NCI-H2081 (cell line): ENCODE measurements around the gene PGA4.
A peak's percentile ranks its signal among the peaks of the same experiment; 100 is the strongest.
"Not testable (repeated sequence)": the region's sequence is repeated elsewhere in the genome, so short reads cannot be mapped to it uniquely, and the experiment has no call there.

Experiments used
- DNase-seq, 2 experiments: peaks; one replicate each; lab custom pipeline; 2025; lab: John Stamatoyannopoulos, UW

The PGA4 gene

GRCh38 chr11:61222047-61222446 lies at the start of gene PGA4:
TSS of gene PGA4 (plus strand) at chr11:61222347. CDS start at chr11:61222401, 54 bp downstream.
- not testable (repeated sequence) for DNase-seq

- no peak for DNase-seq
Measured at GRCh38 chr11:61172356-61172755, 49.8 kb upstream of the PGA4 start.

DNA sequence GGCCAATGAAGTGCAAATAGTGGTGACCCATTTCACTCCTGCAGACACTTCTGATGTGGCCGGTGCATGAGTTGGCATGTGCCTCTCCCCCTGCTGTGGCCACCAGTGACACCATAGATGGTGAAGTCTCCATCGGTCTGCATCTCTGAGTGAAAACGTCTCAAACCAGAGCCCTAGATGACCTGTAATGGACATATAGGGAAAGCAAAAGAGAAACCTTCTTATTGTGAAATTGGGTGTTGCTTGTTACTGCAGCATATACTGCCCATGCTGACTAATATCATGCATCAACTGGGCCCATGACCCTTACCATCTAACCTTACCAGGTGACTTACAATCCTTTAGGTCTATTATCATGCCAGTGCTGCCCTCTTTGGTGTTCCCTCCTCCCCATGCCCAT lies 49.3 kb upstream of the PGA4 start:
- DNase-seq: no peak

GRCh38 chr11:61173456-61173855 lies 48.7 kb upstream of the PGA4 start:
- no peak for DNase-seq

DNA sequence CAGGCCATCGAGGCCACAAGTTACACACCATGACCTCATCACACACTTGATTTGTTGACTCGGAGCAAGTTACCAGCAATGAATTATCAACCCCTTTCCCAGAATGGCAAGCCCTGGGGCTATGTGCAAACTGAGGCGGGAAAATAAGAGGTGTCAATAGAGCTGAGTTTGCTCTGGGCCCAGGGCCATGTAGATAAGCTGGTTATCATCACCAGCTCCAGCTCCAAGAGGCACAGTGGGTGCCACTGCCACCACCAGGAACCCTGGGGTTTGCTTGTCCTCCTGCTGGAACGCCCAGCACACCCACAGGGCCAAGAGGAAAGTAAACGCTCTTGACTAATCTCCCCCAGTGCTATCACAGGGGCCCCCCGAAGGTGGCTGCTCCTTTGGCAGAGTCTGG lies 47.9 kb upstream of the PGA4 start:
- peak; percentile 17 to 43 for DNase-seq

- DNase-seq: no peak
Measured at GRCh38 chr11:61174949-61175348, 47.2 kb upstream of the PGA4 start.

- no peak for DNase-seq
Measured at GRCh38 chr11:61176446-61176845, 45.7 kb upstream of the PGA4 start.

DNA sequence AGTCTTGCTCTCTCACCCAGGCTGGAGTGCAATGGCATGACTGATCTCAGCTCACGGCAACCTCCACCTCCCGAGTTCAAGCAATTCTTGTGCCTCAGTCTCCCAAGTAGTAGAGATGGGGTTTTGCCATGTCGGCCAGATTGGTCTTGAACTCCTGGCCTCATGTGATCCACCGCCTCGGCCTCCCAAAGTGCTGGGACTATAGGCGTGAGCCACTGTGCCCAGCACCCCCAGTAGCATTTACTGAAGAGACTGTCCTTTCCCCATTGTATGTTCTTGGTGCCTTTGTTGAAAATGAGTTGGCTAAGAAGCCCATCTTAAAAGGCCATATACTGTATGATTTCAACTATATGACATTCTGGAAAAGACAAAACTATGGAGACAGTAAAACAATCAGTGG lies 41.9 kb upstream of the PGA4 start:
- DNase-seq: not testable (repeated sequence)

GRCh38 chr11:61181489-61181888 lies 40.7 kb upstream of the PGA4 start:
- DNase-seq: no peak

DNA sequence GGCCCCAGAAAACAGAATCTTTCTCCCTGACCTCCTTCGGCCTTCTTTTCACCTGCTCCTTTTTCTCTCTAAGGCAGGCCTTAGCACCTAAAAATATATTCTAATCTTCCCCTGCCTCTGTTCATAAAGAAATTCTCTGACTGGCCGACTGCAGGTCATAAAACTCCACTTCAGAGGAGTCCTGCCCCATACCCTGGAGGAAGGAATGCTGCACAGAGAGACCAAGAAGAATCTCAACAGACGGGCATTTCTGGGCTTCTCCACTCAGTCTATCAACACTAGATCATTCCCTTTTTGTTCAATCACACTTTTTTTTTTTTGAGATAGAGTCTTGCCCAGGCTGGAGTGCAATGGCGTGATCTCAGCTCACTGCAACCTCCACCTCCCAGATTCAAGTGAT lies 38.5 kb upstream of the PGA4 start:
- no peak for DNase-seq

GRCh38 chr11:61186504-61186903 lies 35.6 kb upstream of the PGA4 start:
- DNase-seq: no peak

GRCh38 chr11:61187505-61188130 lies 34.5 kb upstream of the PGA4 start:
- peak; percentile 77 to 83 for DNase-seq

DNA sequence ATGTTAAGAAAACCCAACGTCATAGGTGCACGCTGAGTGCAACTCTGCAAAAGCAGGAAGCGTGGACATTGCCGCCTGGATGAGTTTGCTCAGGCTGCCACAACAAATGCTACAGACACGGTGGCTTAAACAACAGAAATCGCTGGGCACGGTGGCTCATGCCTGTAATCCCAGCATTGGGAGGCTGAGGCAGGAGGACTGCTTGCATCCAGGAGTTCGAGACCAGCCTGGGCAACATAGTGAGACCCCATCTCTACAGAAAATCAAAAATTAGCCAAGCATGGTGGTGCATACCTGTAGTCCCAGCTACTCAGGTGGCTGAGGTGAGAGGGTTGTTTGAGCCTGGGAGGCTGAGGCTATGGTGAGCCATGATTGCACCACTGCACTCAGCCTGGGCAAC lies 32.2 kb upstream of the PGA4 start:
- no peak for DNase-seq

DNA sequence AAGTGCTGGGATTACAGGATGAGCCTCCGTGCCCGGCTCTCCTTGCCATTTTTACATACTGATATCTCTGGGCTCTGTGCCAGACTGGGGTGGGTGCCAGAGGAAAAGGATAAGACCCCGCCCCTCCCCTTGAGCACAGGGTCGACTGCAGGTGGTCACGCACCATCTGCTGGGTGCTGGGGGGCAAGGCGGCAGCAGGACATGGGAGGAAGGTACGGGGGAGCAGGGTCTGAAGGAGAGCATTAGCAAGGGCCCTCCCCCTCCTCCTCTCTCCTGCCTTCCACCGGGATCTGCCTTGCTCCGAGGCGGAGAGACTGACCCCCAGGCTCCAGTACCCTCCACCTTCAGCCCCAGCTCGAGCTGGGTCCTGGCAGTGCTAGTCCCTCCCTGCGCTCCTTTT lies 28.6 kb upstream of the PGA4 start:
- DNase-seq: peak; percentile 18 to 24

DNA sequence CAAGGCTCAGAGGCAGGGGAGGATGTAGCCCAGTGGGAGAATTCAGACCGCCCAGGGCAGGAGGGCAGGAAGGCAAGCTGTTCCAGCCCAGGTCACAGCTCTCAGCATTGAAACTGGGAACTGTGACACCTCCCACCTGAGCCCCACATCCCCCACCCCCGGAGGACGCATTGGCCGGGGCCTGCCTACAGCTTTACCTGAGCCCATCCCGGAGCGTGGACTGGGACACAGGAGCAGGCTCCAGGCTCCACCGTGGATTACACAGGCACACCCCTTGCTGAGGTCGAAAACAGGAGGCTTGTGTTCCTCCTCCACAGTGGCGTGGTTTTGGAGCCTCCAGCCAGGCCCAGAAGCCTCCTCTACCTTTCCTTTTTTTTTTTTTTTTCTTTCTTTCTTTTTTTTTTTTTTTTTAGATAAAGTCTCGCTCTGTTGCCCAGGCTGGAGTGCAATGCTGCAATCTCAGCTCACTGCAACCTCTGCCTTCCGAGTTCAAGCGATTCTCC lies 27.9 kb upstream of the PGA4 start:
- DNase-seq: no peak

DNA sequence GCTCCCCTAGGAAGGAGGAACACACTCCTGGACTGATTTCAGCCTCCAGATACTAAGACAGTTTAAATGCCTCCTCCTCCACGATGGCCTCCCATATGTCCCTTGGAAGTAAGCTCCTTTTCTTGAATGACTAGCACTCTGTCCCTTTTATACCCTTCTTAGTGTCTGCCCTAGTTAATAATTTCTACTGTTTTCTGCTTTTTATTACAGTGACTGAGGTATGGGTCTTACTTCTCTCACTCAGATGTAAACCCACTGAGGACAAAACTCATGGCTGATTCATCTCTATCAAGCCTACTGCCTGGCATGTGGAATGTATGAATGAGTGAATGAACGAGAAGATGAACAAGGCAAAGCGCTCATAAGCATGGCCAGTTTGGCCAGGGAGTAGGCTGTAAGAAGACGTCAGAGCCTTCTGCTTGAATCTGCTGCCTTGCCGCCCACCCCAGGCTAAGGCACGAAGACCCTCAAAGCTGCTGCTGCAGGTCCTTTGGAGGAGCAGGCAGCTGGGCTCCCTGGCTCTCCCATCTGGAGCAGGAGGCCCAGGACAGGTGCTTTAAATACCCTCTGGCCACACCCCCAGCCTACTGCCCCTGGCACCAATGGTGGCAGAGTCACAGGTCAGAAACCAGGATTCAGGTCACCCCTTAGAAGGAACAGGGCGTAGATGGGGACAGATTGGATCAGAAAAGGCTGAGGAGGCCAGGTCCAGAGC lies 27.0 kb upstream of the PGA4 start:
- no peak for DNase-seq

DNA sequence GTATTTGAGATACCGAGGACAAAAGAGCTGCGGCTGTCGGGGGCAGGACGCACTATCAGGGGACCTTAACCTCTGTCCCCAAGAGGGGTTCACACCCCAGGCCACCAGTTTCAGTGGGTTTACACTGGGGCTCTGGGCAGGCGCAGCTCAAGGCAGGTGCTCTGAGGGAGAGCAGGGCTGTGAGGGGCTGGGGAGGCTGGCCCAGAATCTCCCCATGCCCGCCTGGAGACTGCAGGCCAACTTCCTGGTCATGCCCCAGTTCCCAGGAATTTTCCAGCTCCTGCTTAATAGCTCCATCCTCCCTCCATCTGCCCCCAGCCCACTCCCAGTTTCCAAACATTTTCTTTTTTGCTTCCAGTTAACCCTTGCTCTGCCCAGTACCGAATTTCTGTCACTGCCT lies 26.4 kb upstream of the PGA4 start:
- DNase-seq: no peak

DNA sequence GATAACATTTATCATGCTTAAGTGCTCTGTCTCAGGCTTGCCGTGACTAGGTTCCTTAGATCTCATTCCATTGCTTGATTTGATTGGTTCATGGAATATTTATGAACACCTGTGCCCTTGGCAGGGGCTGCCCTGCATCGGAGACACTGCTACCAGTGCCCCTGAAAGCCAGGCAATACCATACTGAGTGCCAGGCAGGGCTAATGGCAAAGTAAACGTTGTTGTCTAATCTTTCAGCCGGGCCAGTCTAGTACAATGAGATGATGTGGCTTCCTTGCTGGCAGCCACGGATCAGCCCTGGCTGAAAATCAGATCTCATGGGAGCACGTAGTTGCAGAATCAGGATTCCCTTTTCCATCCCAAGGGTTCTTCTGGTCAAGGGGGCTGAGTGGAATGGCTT lies 23.8 kb upstream of the PGA4 start:
- DNase-seq: peak in 1 of 2 experiments; percentile 18

GRCh38 chr11:61198948-61199523 lies 23.1 kb upstream of the PGA4 start:
- no peak for DNase-seq

- no peak for DNase-seq
Measured at GRCh38 chr11:61201476-61201875, 20.7 kb upstream of the PGA4 start.

GRCh38 chr11:61202950-61203746 lies 19.0 kb upstream of the PGA4 start, which contains the start of gene PGA3:
TSS of gene PGA3 (plus strand) at chr11:61203515. CDS start at chr11:61203565, 50 bp downstream.
- not testable (repeated sequence) for DNase-seq

DNA sequence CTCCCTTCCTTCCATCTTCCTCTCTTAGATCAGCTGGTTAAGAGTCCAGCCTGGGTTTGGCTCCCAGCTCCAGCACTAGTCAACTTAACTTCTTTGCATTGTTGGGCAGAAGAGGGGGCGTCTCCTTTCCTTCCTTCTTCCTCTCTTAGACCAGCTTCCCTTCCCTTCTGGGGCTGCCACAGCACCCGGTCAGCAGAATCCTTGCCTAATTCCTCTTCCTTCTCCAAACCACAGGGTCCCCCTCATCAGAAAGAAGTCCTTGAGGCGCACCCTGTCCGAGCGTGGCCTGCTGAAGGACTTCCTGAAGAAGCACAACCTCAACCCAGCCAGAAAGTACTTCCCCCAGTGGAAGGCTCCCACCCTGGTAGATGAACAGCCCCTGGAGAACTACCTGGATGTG lies 18.3 kb upstream of the PGA4 start:
- not testable (repeated sequence) for DNase-seq
